ENCODE measurements around the gene COL15A1.

The COL15A1 gene

DNA sequence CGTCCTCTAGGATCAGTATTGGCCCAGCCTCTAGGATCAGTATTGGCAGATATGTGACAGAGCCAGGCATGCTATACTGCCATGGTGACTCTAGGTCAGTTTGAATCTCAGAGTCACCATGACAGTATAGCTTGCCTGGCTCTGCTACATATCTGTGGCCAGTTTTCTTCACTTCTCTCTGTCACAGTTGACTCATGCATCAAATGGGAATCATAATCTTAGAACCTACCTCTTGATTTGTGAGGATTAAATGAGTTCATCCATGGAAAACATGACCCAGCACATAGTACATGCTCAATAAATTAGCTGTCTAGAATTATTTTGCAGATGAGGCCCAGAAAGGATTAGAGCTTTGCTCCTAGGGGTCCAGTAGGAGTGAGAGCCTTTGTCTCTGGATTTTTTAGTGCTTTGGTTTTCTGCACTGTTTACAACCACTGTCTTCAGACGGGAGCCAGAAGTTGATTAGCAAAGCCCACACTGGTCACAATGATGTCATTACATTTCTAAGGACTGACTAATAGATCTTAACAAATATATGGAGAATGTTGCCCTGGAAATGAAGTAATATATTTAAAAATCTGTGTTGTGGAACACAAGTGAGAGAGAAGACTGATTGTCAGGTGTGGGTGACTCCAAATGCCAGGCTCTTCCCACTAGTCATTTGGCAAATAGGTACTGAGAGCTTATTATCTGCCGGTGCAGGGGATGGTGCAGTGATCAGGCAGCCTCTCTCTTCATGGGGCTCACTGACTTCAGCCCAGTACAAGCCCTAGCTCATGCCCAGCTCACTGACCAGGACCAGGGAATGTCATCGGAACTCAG lies 76.0 kb downstream of the COL15A1 start:
- H3K4me3 ChIP-seq (ENCODE audit: low read depth, low read length), result no peak overlapping the region
- DNase-seq (ENCODE audit: low read depth), result no peak
- TF ChIP-seq, protein P1, sequence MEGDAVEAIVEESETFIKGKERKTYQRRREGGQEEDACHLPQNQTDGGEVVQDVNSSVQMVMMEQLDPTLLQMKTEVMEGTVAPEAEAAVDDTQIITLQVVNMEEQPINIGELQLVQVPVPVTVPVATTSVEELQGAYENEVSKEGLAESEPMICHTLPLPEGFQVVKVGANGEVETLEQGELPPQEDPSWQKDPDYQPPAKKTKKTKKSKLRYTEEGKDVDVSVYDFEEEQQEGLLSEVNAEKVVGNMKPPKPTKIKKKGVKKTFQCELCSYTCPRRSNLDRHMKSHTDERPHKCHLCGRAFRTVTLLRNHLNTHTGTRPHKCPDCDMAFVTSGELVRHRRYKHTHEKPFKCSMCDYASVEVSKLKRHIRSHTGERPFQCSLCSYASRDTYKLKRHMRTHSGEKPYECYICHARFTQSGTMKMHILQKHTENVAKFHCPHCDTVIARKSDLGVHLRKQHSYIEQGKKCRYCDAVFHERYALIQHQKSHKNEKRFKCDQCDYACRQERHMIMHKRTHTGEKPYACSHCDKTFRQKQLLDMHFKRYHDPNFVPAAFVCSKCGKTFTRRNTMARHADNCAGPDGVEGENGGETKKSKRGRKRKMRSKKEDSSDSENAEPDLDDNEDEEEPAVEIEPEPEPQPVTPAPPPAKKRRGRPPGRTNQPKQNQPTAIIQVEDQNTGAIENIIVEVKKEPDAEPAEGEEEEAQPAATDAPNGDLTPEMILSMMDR (IDR thresholded peaks at IDR 0.05; ENCODE audit: insufficient read depth, low read depth, low read length, missing control alignments), result no peak

DNA sequence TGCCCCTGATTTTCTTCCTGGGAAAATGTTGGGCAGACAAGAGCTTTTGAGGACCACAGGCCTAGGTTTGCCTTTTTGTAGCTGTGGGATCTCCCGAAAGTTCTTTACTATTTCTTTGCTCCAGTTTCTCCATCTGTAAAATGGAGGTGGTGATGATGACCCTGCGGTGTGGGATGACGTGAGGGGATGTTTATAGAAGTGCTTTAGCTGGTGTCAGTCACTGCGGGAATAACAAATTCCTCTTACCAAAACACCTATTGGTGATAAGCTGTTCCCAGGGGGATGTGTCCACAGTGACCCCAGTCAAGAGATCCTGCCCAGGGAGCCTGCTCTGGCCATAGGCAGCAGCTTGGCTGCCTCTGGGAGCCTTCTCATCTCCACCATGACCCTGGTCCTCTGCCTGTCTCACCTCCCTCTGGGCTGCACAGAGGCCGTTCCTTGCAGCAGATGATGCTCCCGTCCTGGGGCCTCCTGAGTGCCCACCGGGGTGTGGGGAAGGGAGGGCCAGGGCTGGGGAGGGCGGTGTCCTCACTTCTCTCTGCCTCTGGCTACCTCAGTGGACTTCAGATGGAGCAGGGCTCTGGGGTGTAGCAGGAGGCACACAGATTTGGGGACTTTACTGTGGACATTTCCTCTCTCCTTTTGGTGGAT lies 77.2 kb downstream of the COL15A1 start:
- TF ChIP-seq, protein P1 (IDR thresholded peaks at IDR 0.05; ENCODE audit: insufficient read depth, low read depth, low read length, missing control alignments), result no peak
- H3K4me3 ChIP-seq (ENCODE audit: low read depth, low read length), result no peak overlapping the region
- DNase-seq (ENCODE audit: low read depth), result no peak

DNA sequence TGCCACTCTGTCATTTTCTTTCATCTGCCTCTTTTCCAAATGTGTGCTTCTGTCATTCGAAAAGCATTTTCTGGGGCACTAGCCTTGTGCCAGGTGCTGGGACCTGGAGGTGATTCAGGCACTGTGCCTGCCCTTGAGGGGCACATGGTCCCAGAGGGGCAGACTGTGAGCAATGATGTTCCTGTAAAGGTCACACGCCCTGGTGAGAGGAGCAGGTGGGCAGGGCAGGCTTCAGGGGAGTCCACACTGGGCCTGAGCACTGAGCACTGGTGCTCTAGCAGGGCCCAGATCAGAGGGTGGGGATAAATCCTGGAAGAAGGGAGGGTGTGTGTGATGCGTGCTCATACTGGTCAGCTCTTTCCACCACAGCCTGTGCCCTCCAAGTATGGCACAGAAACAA lies 77.8 kb downstream of the COL15A1 start:
- DNase-seq (ENCODE audit: low read depth), result no peak
- TF ChIP-seq, protein P1 (IDR thresholded peaks at IDR 0.05; ENCODE audit: insufficient read depth, low read depth, low read length, missing control alignments), result no peak
- no peak overlapping the region for H3K4me3 ChIP-seq (ENCODE audit: low read depth, low read length)

DNA sequence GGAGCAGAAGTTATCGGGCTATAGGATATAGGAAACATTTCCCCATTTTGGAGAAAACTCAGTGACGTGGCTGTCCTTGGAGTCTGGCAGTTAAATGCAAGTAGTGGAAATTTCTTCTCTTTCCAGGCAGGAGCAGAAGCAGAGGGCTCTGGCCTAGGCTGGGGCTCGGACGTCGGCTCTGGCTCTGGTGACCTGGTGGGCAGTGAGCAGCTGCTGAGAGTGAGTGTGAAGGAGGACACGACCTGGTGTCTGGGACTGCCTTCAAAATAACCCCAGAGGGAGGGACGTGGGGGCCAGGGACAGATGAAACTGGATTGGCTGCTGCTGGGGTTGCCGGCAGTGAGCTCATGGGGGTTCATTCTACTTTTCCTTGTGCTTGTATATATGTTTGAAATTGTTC lies 79.5 kb downstream of the COL15A1 start:
- H3K4me3 ChIP-seq (ENCODE audit: low read depth, low read length), result no peak overlapping the region
- no peak for DNase-seq (ENCODE audit: low read depth)
- TF ChIP-seq, protein P1 (IDR thresholded peaks at IDR 0.05; ENCODE audit: insufficient read depth, low read depth, low read length, missing control alignments), result no peak

DNA sequence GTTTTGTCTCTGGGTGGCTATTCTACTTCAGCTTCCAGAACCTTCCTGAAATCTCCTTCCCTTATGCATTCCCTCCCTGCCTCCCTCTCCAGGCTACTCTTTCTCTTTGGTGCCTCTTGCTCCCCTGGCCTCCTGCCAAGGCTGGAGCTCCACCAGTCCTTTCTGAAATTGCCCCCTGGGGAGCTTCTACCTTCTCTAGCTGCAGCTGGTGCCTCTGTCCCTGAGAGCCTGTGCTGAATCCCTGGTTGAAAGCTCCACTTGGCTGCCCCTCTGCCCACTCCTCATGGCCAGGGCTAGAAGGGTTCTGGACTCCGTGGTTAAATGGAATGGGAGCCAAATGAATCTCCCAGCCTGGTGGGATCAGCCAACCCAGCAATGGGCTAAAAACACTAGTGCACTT lies 80.1 kb downstream of the COL15A1 start:
- TF ChIP-seq, protein P1 (IDR thresholded peaks at IDR 0.05; ENCODE audit: insufficient read depth, low read depth, low read length, missing control alignments), result no peak
- no peak for DNase-seq (ENCODE audit: low read depth)
- H3K4me3 ChIP-seq (ENCODE audit: low read depth, low read length), result no peak overlapping the region

DNA sequence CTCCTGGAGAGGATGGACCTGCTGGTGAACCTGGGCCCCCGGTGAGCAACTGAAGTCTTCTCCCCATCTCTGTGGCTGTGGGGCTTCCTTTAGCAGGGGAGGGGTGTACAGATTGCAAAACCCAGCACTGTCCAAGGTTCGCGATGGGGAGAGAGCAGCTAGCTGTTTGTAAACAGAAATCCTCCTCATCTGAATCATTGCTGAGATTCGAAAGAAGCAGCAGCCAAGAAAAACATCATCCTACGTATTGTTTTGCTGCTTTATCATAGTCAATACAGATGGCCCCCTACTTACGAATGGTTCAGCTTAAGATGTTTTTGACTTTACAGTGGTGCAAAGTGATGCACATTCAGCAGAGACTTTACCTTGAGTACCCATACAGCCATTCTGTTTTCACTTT lies 81.3 kb downstream of the COL15A1 start:
- no peak overlapping the region for H3K4me3 ChIP-seq (ENCODE audit: low read depth, low read length)
- TF ChIP-seq, protein P1 (IDR thresholded peaks at IDR 0.05; ENCODE audit: insufficient read depth, low read depth, low read length, missing control alignments), result no peak
- no peak for DNase-seq (ENCODE audit: low read depth)
